SK-N-SH treated with all-trans-retinoic acid at 6 μM for 48 hours (cell line): ENCODE measurements around the gene FAM222B.

ENCODE experiments used
- ATAC-seq: fragments of 200-7000 bp; cut with Tn5 transposase; 3 replicates; pipeline ENCODE4 v1.9.1; 2020; ENCODE audit warnings: mild to moderate bottlenecking, moderate library complexity
- ARNTL ChIP-seq: fragments of 450-650 bp; formaldehyde crosslinking; IDR thresholded peaks from 2 replicates; pipeline ENCODE4 v1.5.0; 2020; ENCODE audit warnings: low read depth, mild to moderate bottlenecking, moderate library complexity, borderline replicate concordance
- BACH2 ChIP-seq: fragments of 250-450 bp; sonication (Bioruptor Pico); IDR thresholded peaks from 2 replicates; pipeline ENCODE4 v1.9.0; 2021; ENCODE audit warnings: mild to moderate bottlenecking, borderline replicate concordance
- CREB5 ChIP-seq: fragments of 250-450 bp; sonication (Bioruptor Pico); IDR thresholded peaks from 2 replicates; pipeline ENCODE4 v1.5.1; 2020; ENCODE audit warnings: low read depth, mild to moderate bottlenecking, moderate library complexity
- CSDC2 ChIP-seq: fragments of 250-450 bp; sonication (Bioruptor Pico); IDR thresholded peaks from 2 replicates; pipeline ENCODE4 v1.5.0; 2020; ENCODE audit warnings: mild to moderate bottlenecking, moderate library complexity
- CSRNP3 ChIP-seq: fragments of 250-450 bp; sonication (Bioruptor Pico); IDR thresholded peaks from 2 replicates; pipeline ENCODE4 v1.5.1; 2021; ENCODE audit warnings: mild to moderate bottlenecking, moderate library complexity
- ESRRG ChIP-seq: fragments of 250-450 bp; sonication (Bioruptor Pico); IDR thresholded peaks from 2 replicates; pipeline ENCODE4 v1.6.1; 2021; ENCODE audit warnings: mild to moderate bottlenecking
- GLIS3 ChIP-seq: fragments of 250-450 bp; sonication (Bioruptor Pico); IDR thresholded peaks from 2 replicates; pipeline ENCODE4 v1.5.0; 2020; ENCODE audit warnings: mild to moderate bottlenecking, moderate library complexity
- ISL1 ChIP-seq: fragments of 250-450 bp; sonication (Bioruptor Pico); IDR thresholded peaks from 2 replicates; pipeline ENCODE4 v2.1.2; 2022; ENCODE audit warnings: mild to moderate bottlenecking, moderate library complexity
- OSR1 ChIP-seq: fragments of 250-450 bp; sonication (Bioruptor Pico); IDR thresholded peaks from 2 replicates; pipeline ENCODE4 v1.8.0; 2022; ENCODE audit warnings: moderate library complexity, mild to moderate bottlenecking, inconsistent platforms
- PATZ1 ChIP-seq: fragments of 250-450 bp; sonication (Bioruptor Pico); IDR thresholded peaks from 2 replicates; pipeline ENCODE4 v1.8.0; 2020; ENCODE audit warnings: mild to moderate bottlenecking, moderate library complexity, borderline replicate concordance
- POU6F1 ChIP-seq: fragments of 250-450 bp; sonication (Bioruptor Pico); IDR thresholded peaks from 2 replicates; pipeline ENCODE4 v1.8.0; 2021; ENCODE audit warnings: low read depth, mild to moderate bottlenecking, moderate library complexity, borderline replicate concordance
- PPARA ChIP-seq: fragments of 250-450 bp; sonication (Bioruptor Pico); IDR thresholded peaks from 2 replicates; pipeline ENCODE4 v1.5.0; 2020; ENCODE audit warnings: mild to moderate bottlenecking, borderline replicate concordance
- RARB ChIP-seq: fragments of 250-450 bp; sonication (Bioruptor Pico); IDR thresholded peaks from 2 replicates; pipeline ENCODE4 v1.8.0; 2021; ENCODE audit warnings: mild to moderate bottlenecking, moderate library complexity
- SNAI2 ChIP-seq: fragments of 250-450 bp; sonication (Bioruptor Pico); IDR thresholded peaks from 2 replicates; pipeline ENCODE4 v1.5.0; 2020; ENCODE audit warnings: mild to moderate bottlenecking, moderate library complexity
- TCF4 ChIP-seq: fragments of 250-450 bp; sonication (Bioruptor Pico); IDR thresholded peaks from 2 replicates; pipeline ENCODE4 v1.8.0; 2021; ENCODE audit warnings: mild to moderate bottlenecking, moderate library complexity, borderline replicate concordance
- TOX ChIP-seq: fragments of 250-450 bp; sonication (Bioruptor Pico); IDR thresholded peaks from 2 replicates; pipeline ENCODE4 v1.8.0; 2021; ENCODE audit warnings: mild to moderate bottlenecking, moderate library complexity, borderline replicate concordance
- TSHZ2 ChIP-seq: fragments of 250-450 bp; sonication (Bioruptor Pico); IDR thresholded peaks from 2 replicates; pipeline ENCODE4 v1.5.0; 2020; ENCODE audit warnings: mild to moderate bottlenecking, moderate library complexity
- ZC3H10 ChIP-seq: fragments of 250-450 bp; sonication (Bioruptor Pico); IDR thresholded peaks from 2 replicates; pipeline ENCODE4 v1.5.1; 2021; ENCODE audit warnings: mild to moderate bottlenecking, moderate library complexity
- ZFP3 ChIP-seq: fragments of 250-450 bp; sonication (Bioruptor Pico); IDR thresholded peaks from 2 replicates; pipeline ENCODE4 v1.5.0; 2020; ENCODE audit warnings: mild to moderate bottlenecking, moderate library complexity
- ZFP30 ChIP-seq: fragments of 450-650 bp; formaldehyde crosslinking; IDR thresholded peaks from 2 replicates; pipeline ENCODE4 v1.5.0; 2022; ENCODE audit warnings: mild to moderate bottlenecking, moderate library complexity
- ZNF565 ChIP-seq: fragments of 450-650 bp; formaldehyde crosslinking; conservative IDR thresholded peaks from 2 replicates; pipeline ENCODE4 v1.5.0; 2020; ENCODE audit warnings: low read depth, mild to moderate bottlenecking, moderate library complexity
- ZNF70 ChIP-seq: fragments of 450-650 bp; formaldehyde crosslinking; IDR thresholded peaks from 2 replicates; pipeline ENCODE4 v1.5.0; 2020; ENCODE audit warnings: mild to moderate bottlenecking, moderate library complexity
- ZNF8 ChIP-seq: fragments of 450-650 bp; formaldehyde crosslinking; IDR thresholded peaks from 2 replicates; pipeline ENCODE4 v1.5.0; 2020; ENCODE audit warnings: mild to moderate bottlenecking, moderate library complexity

The FAM222B gene

GRCh38 chr17:28854457-28855335 is 12.1 kb upstream of the FAM222B start, which contains the start of gene ERAL1:
Gene ERAL1, plus strand, starts transcription at chr17:28855016. Its CDS starts 19 bp downstream, at chr17:28855035.
- peak; percentile 100 for ATAC-seq
- TF ChIP-seq GLIS3 (no peak), TCF4 (CRISPR knock-in tag) (no peak), BACH2 (CRISPR knock-in tag) (no peak), ZC3H10 (CRISPR knock-in tag) (no peak), ISL1 (CRISPR knock-in tag) (no peak), ZNF8 (CRISPR knock-in tag) (no peak), PPARA (CRISPR knock-in tag) (no peak), ZFP3 (no peak), ARNTL (no peak), SNAI2 (CRISPR knock-in tag) (no peak), RARB (CRISPR knock-in tag) (no peak), TOX (no peak), CREB5 (CRISPR knock-in tag) (no peak), CSRNP3 (CRISPR knock-in tag) (no peak), PATZ1 (CRISPR knock-in tag) (no peak), ESRRG (CRISPR knock-in tag) (no peak), ZNF70 (CRISPR knock-in tag) (no peak), CSDC2 (CRISPR knock-in tag) (no peak), OSR1 (CRISPR knock-in tag) (no peak)

- ATAC-seq, result no peak
- TF ChIP-seq GLIS3 (no peak), BACH2 (CRISPR knock-in tag) (no peak), POU6F1 (CRISPR knock-in tag) (no peak), CSRNP3 (CRISPR knock-in tag) (no peak), PPARA (CRISPR knock-in tag) (no peak), ZFP30 (CRISPR knock-in tag) (no peak), ZC3H10 (CRISPR knock-in tag) (no peak), ISL1 (CRISPR knock-in tag) (no peak), ARNTL (no peak), CREB5 (CRISPR knock-in tag) (no peak), TOX (no peak), RARB (CRISPR knock-in tag) (no peak), PATZ1 (CRISPR knock-in tag) (no peak), TSHZ2 (no peak), ZFP3 (no peak), ZNF565 (CRISPR knock-in tag) (no peak), SNAI2 (CRISPR knock-in tag) (no peak), CSDC2 (CRISPR knock-in tag) (no peak), ZNF70 (CRISPR knock-in tag) (no peak)
Observed at GRCh38 chr17:28853295-28853694, 10.7 kb upstream of the FAM222B start.
